ENCODE data around the gene SCARB1.

Gene SCARB1

GRCh38 chr12:124821252-124822200 is 42.1 kb downstream of the SCARB1 start:
- no peak for DNase-seq (ENCODE audit: low read depth in 2 of 2)

- DNase-seq (ENCODE audit: low read depth in 2 of 2) = no peak
Observed at GRCh38 chr12:124820199-124820598, 43.5 kb downstream of the SCARB1 start.

GRCh38 chr12:124819525-124819924 is 44.1 kb downstream of the SCARB1 start:
- no peak for DNase-seq (ENCODE audit: low read depth in 2 of 2)

GRCh38 chr12:124819080-124819479 is 44.6 kb downstream of the SCARB1 start:
- DNase-seq (ENCODE audit: low read depth in 2 of 2) = no peak

GRCh38 chr12:124817076-124818000 is 46.3 kb downstream of the SCARB1 start:
- no peak for DNase-seq (ENCODE audit: low read depth in 2 of 2)

- no peak for DNase-seq (ENCODE audit: low read depth in 2 of 2)
Observed at GRCh38 chr12:124816295-124816854, 47.3 kb downstream of the SCARB1 start.

- no peak for DNase-seq (ENCODE audit: low read depth in 2 of 2)
Observed at GRCh38 chr12:124814741-124815613, 48.7 kb downstream of the SCARB1 start.

- DNase-seq (ENCODE audit: low read depth in 2 of 2) = no peak
Observed at GRCh38 chr12:124813782-124814181, 49.9 kb downstream of the SCARB1 start.

GRCh38 chr12:124812979-124813378 is 50.7 kb downstream of the SCARB1 start:
- no peak for DNase-seq (ENCODE audit: low read depth in 2 of 2)

GRCh38 chr12:124812356-124812755 is 51.3 kb downstream of the SCARB1 start:
- no peak for DNase-seq (ENCODE audit: low read depth in 2 of 2)

GRCh38 chr12:124811633-124812032 is 52.0 kb downstream of the SCARB1 start:
- no peak for DNase-seq (ENCODE audit: low read depth in 2 of 2)

- DNase-seq (ENCODE audit: low read depth in 2 of 2) = no peak
Observed at GRCh38 chr12:124809878-124810277, 53.8 kb downstream of the SCARB1 start.

GRCh38 chr12:124809391-124809790 is 54.3 kb downstream of the SCARB1 start:
- no peak for DNase-seq (ENCODE audit: low read depth in 2 of 2)

- no peak for DNase-seq (ENCODE audit: low read depth in 2 of 2)
Observed at GRCh38 chr12:124808272-124808671, 55.4 kb downstream of the SCARB1 start.

GRCh38 chr12:124805876-124806668 is 57.6 kb downstream of the SCARB1 start:
- no peak for DNase-seq (ENCODE audit: low read depth in 2 of 2)

- DNase-seq (ENCODE audit: low read depth in 2 of 2) = no peak
Observed at GRCh38 chr12:124805050-124805449, 58.6 kb downstream of the SCARB1 start.

GRCh38 chr12:124804011-124804621 is 59.5 kb downstream of the SCARB1 start:
- no peak for DNase-seq (ENCODE audit: low read depth in 2 of 2)

- no peak for DNase-seq (ENCODE audit: low read depth in 2 of 2)
Observed at GRCh38 chr12:124802361-124802760, 61.3 kb downstream of the SCARB1 start.

- DNase-seq (ENCODE audit: low read depth in 2 of 2) = no peak
Observed at GRCh38 chr12:124800506-124800905, 63.2 kb downstream of the SCARB1 start.

- no peak for DNase-seq (ENCODE audit: low read depth in 2 of 2)
Observed at GRCh38 chr12:124797321-124797720, 66.3 kb downstream of the SCARB1 start.
